B cell (primary cell): ENCODE measurements around the gene POLR2A. TPM values are rescaled to one million over a fixed set of nuclear protein-coding genes. Genes with fewer than 3 reads are reported as not detected.

ENCODE experiments used
- ATAC-seq: fragments of 200-7000 bp; cut with Tn5 transposase; one replicate; pipeline ENCODE4 v1.10.0; 2021; ENCODE audit warnings: low read depth, mild to moderate bottlenecking, moderate number of reproducible peaks, moderate library complexity
- CTCF ChIA-PET: fragments of 350-600 bp; sonication (Branson Sonifier 250); formaldehyde crosslinking; loops from one replicate; lab custom pipeline; 2021; ENCODE audit warnings: antibody characterized with exemption, inconsistent platforms; lab: Charles Lee
- POLR2A ChIA-PET: fragments of 350-600 bp; sonication (Branson Sonifier 250); formaldehyde crosslinking; loops from one replicate; lab custom pipeline; 2021; ENCODE audit warnings: antibody characterized with exemption; lab: Charles Lee
- DNase-seq: peaks from one replicate; pipeline ENCODE4 v3.0.0; 2013
- H2AFZ ChIP-seq: 2 replicates; pipeline ENCODE4 v1.6.1; 2012; ENCODE audit warnings: mild to moderate bottlenecking, low read depth, low read length; ENCODE audit not compliant: insufficient read depth, poor library complexity, severe bottlenecking
- H3K27ac ChIP-seq, 2 donors: 1 replicate in 1 of 2; 2 replicates in 1 of 2; pipeline ENCODE4 v1.5.1; 2012 to 2013; ENCODE audit warnings: low read length in 2 of 2, mild to moderate bottlenecking in 2 of 2, moderate library complexity in 1 of 2
- H3K27me3 ChIP-seq, 4 experiments: fragments of 200-600 bp in 1 of 4; sonication (generic) in 1 of 4; replicated peaks in 1 of 4; 1 replicate in 2 of 4; 2 replicates in 2 of 4; pipeline versions ENCODE4 v1.6.1 to v1.7.0; 2013 to 2016; ENCODE audit warnings: low read length in 3 of 4, mild to moderate bottlenecking in 2 of 4, mixed read lengths in 1 of 4, moderate library complexity in 1 of 4; ENCODE audit not compliant: insufficient read depth in 4 of 4, control insufficient read depth in 3 of 4; ENCODE audit errors: control extremely low read depth in 1 of 4
- H3K36me3 ChIP-seq, 2 experiments: replicated peaks in 1 of 2; 1 replicate in 1 of 2; 2 replicates in 1 of 2; pipeline versions ENCODE4 v1.6.1 to v1.7.1; 2013; ENCODE audit warnings: low read length in 1 of 2; ENCODE audit not compliant: insufficient read depth in 2 of 2, control insufficient read depth in 1 of 2; ENCODE audit errors: control extremely low read depth in 1 of 2, extremely low read depth in 1 of 2
- H3K4me1 ChIP-seq, 2 donors: fragments of 200-600 bp in 1 of 2; sonication (generic) in 1 of 2; 1 replicate in 1 of 2; 2 replicates in 1 of 2; pipeline versions ENCODE4 v1.5.1 to v1.6.1; 2013 to 2017; ENCODE audit warnings: low read length in 2 of 2; ENCODE audit not compliant: control insufficient read depth in 2 of 2, insufficient read depth in 2 of 2
- H3K4me2 ChIP-seq: replicated peaks from 2 replicates; pipeline ENCODE3; 2012; ENCODE audit warnings: mild to moderate bottlenecking, low read depth, low read length; ENCODE audit not compliant: poor library complexity, severe bottlenecking
- H3K4me3 ChIP-seq, 5 experiments: fragments of 200-600 bp in 1 of 5; sonication (generic) in 1 of 5; 1 replicate in 3 of 5; 2 replicates in 2 of 5; pipeline versions ENCODE4 v1.5.1 to v1.7.0; 2011 to 2016; ENCODE audit warnings: low read length in 4 of 5, mild to moderate bottlenecking in 4 of 5, low read depth in 2 of 5, control low read depth in 1 of 5, moderate library complexity in 1 of 5; ENCODE audit not compliant: insufficient read depth in 1 of 5; ENCODE audit errors: control extremely low read depth in 1 of 5, extremely low read depth in 1 of 5
- H3K79me2 ChIP-seq: fragments of 200-600 bp; sonication (generic); one replicate; pipeline ENCODE4 v1.6.0; 2016; ENCODE audit warnings: low read length; ENCODE audit not compliant: control insufficient read depth, insufficient read depth
- H3K9ac ChIP-seq: fragments of 200-600 bp; sonication (generic); 2 replicates; pipeline ENCODE4 v1.6.1; 2017; ENCODE audit warnings: mild to moderate bottlenecking, low read length, moderate library complexity
- H3K9me3 ChIP-seq, 3 donors: one replicate each; pipeline versions ENCODE4 v1.6.1 to v1.7.1; 2013; ENCODE audit warnings: low read length in 2 of 3; ENCODE audit not compliant: control insufficient read depth in 2 of 3, insufficient read depth in 1 of 3; ENCODE audit errors: control extremely low read depth in 1 of 3
- H4K20me1 ChIP-seq: 2 replicates; pipeline ENCODE4 v1.6.0; 2012; ENCODE audit warnings: mild to moderate bottlenecking, low read length; ENCODE audit not compliant: insufficient read depth, control insufficient read depth, poor library complexity, severe bottlenecking
- H3K27ac Mint-ChIP-seq: one replicate; pipeline ENCODE4 v1.8.0; 2021; ENCODE audit warnings: mixed read lengths
- H3K27me3 Mint-ChIP-seq: one replicate; pipeline ENCODE4 v1.8.0; 2021; ENCODE audit warnings: mixed read lengths
- H3K4me1 Mint-ChIP-seq: one replicate; pipeline ENCODE4 v1.8.0; 2021; ENCODE audit warnings: mixed read lengths
- H3K4me3 Mint-ChIP-seq: one replicate; pipeline ENCODE4 v1.8.0; 2021; ENCODE audit warnings: mixed read lengths
- H3K9me3 Mint-ChIP-seq: one replicate; pipeline ENCODE4 v1.8.0; 2022; ENCODE audit warnings: mixed read lengths; ENCODE audit not compliant: insufficient read depth
- CTCF ChIP-seq: fragments of 200-600 bp; IDR thresholded peaks from one replicate; pipeline ENCODE4 v1.8.0; 2022; ENCODE audit warnings: antibody characterized with exemption, mild to moderate bottlenecking
- EZH2 ChIP-seq: IDR thresholded peaks from 2 replicates; pipeline ENCODE4 v1.6.1; 2012; ENCODE audit warnings: borderline replicate concordance, low read depth, mild to moderate bottlenecking, moderate library complexity, low read length; ENCODE audit not compliant: insufficient read depth, poor library complexity, severe bottlenecking
- WGBS: methylation state at CpG from one replicate; pipeline ENCODE4 v1.1.5; 2013; ENCODE audit warnings: missing lambda C conversion rate; ENCODE audit not compliant: insufficient coverage; 5-methylcytosine and 5-hydroxymethylcytosine counted together
- intact Hi-C: fragments of 100-400 bp; cut with micrococcal nuclease; formaldehyde crosslinking; loops from one replicate; pipeline ENCODE4 v1.10.0; 2022
- polyA plus RNA-seq: library from polyadenylated mRNA; depleted of rRNA; stranded (reverse); fragments of >200 nt; gene quantifications from 2 replicates; pipeline ENCODE4 v1.2.3, GENCODE V29; 2012
- total RNA-seq, 2 donors: library from RNA; stranded (reverse); fragments of 120-200 nt in 1 of 2; gene quantifications; 1 replicate in 1 of 2; 2 replicates in 1 of 2; pipeline versions ENCODE4 v1.2.3 to v1.2.4, GENCODE V29; 2013 to 2022

The POLR2A gene
- total and polyA plus RNA-seq, 2 donors (not counting 1 experiment from before 2014, with no cell fraction given) = 56.5 to 225 TPM

GRCh38 chr17:7436556-7437368 is 47.4 kb upstream of the POLR2A start:
- H3K27me3 Mint-ChIP-seq = peaks cover 32% of the 10 kb centered on the region
- peak overlapping the region; percentile 94 for H3K27ac Mint-ChIP-seq
- no peaks in the 10 kb centered on the region for H3K9me3 Mint-ChIP-seq
- ATAC-seq = peak; percentile 52
- peaks cover 49% of the 10 kb centered on the region for H4K20me1 ChIP-seq
- H3K4me2 ChIP-seq = peak overlapping the region; percentile 93
- WGBS = 21% methylated on average over 92 of the region's 92 CpGs
- DNase-seq = peak; percentile 87
- H3K9ac ChIP-seq = peak overlapping the region; percentile 81
- no peak overlapping the region for H2AFZ ChIP-seq
- peak overlapping the region; percentile 96 for H3K4me3 Mint-ChIP-seq
- ChIA-PET POLR2A (interaction anchor here (0.8 to 3.2 kb wide), 13 partner anchors 33 to 250 kb away, joined by 3 to 27 read pairs (median 3); partner anchors contain the start of genes GPS2, POLR2A, SENP3 and SLC35G6), CTCF (interaction anchor here (0.6 to 4.2 kb wide), 45 partner anchors 9 to 251 kb away, joined by 3 to 43 read pairs (median 5); partner anchors contain the start of genes ACAP1, CD68, CHRNB1 and MPDU1)
- H3K9me3 ChIP-seq = peaks cover 0 to 34% (median 0%) of the 10 kb centered on the region in 3 donors
- peak overlapping the region in 4 of 5 experiments; percentile 77 to 85 (median 79) for H3K4me3 ChIP-seq
- peaks cover 48% of the 10 kb centered on the region for H3K4me1 Mint-ChIP-seq
- intact Hi-C loops = loop anchor here (5.0 kb wide), 2 partner anchors 399 to 1949 kb away; partner anchors contain the start of genes DERL2, MIS12 and SLC16A13
- H3K27me3 ChIP-seq = peaks cover 0 to 39% (median 28%) of the 10 kb centered on the region in 4 experiments
- peaks cover 27% of the 10 kb centered on the region for H3K79me2 ChIP-seq
- peaks cover 51 to 53% of the 10 kb centered on the region in 2 donors for H3K4me1 ChIP-seq
- TF ChIP-seq CTCF (peak; percentile 82), EZH2 (no peak)
- peak overlapping the region; percentile 12 to 80 for H3K27ac ChIP-seq
- no peaks in the 10 kb centered on the region for H3K36me3 ChIP-seq
